ENCODE data around the gene ENDOV.

The ENDOV gene

GRCh38 chr17:80426671-80427326, 11.8 kb downstream of the ENDOV start:
- in situ Hi-C loops (cut with HindIII; ENCODE audit: low pct_ligation_motif_present, low pct_unique_long_range_greater_than_20kb, low sequenced_read_pairs) = no loop called here
- DNase-seq = peak; percentile 72

DNA sequence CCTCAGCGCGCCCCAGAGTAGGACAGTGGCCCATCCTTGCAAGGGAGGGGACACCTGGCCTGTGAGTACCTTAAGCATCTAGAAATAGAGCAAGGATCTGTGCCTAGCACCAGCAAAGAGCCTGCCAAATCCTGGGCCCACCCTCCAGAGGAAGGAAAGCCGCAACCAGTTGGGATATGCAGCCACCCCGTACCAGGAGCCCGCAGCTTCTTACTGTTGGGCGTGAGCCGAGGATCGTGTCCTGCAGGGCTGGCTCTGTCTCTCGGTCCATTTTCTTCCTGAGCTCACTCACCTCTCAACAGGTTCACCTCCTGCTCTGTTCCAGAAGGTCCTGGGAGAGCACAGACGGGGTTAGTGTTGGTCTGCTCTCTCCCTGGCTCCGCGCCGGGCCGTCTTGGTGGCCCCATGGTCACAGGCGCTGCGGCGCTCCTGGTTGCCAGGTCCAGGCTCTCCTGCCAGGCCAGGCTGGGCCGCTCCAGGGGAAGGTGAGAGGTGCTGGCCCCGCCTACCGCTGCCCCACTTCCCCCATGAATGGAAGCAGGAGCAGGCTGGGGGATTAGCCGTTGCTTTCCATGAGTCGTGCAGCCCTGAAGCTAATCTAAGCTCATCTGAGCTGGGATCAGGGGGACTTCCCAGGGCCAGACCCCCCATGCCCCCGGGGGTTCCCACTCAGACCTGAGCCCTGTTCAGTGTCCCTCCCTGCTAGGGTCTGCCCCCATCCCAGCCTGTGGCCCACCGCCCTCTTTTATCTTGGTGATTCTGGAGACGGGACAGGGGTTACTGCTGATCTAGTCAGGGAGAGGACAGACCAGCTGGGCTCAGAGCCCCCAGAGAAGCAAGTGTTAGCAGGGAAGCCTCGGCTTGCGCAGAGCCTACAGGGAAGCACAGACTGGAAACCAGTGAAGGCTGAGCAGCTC, 12.7 kb downstream of the ENDOV start:
- DNase-seq = no peak
- in situ Hi-C loops (cut with HindIII; ENCODE audit: low pct_ligation_motif_present, low pct_unique_long_range_greater_than_20kb, low sequenced_read_pairs) = no loop called here

DNA sequence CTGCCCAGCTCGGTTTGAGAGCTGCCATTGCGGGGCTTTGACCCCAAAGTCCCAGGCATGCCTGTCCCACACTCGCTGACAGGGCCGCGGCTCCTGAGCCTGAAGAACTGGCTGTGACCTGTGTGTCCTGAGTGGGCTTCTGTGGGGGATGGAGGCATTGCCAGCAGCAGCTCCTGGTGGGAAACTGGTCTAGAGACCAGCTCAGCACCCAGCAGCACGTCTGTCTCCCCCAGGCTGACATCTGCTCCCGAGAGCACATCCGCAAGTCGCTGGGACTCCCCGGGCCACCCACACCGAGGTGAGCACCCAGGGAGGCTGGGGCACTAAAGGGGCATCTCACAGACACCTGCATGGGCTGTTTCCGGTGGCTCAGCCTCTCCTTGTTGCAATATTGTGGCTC, 13.4 kb downstream of the ENDOV start:
- in situ Hi-C loops (cut with HindIII; ENCODE audit: low pct_ligation_motif_present, low pct_unique_long_range_greater_than_20kb, low sequenced_read_pairs) = no loop called here
- no peak for DNase-seq

DNA sequence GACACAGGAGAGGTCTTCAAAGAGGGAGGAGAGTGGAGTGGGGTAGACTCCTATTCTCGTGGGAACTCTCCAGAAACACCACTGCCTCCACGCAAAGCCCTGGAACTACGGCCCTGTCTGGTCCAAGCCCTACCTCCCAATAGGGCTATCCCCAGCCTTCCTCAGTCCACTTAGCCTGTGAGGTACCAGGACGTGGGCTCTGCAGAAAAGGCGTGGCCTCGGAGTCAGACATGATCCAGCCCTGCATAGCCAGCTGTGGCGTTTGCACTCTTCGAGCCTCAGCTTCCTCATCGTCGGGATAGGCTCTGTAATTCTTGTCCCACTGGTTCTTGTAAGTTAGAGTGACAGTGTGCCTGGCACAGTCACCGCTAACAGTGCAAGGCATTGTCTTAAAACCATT, 13.8 kb downstream of the ENDOV start:
- no peak for DNase-seq
- in situ Hi-C loops (cut with HindIII; ENCODE audit: low pct_ligation_motif_present, low pct_unique_long_range_greater_than_20kb, low sequenced_read_pairs) = no loop called here

DNA sequence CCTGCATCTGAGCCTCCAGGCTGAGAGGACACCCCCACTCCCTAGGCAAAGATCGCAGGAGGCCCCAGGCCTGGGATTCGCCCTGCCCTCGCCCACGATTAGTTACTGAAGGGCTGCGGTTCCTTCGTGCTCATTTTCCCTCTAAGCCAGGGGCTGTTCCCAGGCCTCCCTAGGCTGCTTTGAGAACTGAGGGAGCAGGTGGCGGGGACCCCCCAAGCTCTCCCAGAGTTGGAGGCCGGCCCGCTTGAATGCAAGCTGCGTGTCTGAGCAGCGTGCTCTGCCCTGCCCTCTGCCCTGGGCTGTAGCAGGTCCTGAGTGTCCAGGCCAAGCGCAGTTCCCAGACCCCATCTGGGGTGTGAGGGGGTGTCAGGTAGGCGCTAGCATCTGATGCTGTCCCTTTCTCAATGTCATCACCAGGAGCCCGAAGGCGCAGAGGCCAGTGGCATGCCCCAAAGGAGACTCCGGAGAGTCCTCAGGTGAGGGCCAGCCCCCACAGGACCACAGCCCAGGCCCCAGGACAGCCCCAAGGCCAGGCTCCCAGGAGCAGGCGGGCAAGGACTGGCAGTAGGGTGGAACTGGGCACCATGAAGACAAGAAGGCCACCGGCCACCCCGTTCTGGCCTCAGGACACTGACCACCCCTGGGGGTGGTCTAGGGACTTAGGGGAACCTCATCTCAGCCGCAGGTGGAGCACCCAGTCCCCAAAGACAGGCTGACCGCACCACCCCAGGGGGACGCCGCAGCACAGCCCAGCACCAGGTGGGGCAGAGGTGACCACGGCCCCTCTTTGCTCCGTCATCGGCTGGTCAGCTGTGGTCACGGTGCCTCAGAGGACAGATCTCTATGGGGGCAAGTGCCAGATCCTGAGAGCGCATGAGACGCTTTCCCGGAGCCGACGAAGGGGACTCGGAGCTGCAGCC, 14.6 kb downstream of the ENDOV start:
- in situ Hi-C loops (cut with HindIII; ENCODE audit: low pct_ligation_motif_present, low pct_unique_long_range_greater_than_20kb, low sequenced_read_pairs) = no loop called here
- DNase-seq = no peak

GRCh38 chr17:80430446-80431245, 15.7 kb downstream of the ENDOV start:
- no peak for DNase-seq
- in situ Hi-C loops (cut with HindIII; ENCODE audit: low pct_ligation_motif_present, low pct_unique_long_range_greater_than_20kb, low sequenced_read_pairs) = no loop called here

DNA sequence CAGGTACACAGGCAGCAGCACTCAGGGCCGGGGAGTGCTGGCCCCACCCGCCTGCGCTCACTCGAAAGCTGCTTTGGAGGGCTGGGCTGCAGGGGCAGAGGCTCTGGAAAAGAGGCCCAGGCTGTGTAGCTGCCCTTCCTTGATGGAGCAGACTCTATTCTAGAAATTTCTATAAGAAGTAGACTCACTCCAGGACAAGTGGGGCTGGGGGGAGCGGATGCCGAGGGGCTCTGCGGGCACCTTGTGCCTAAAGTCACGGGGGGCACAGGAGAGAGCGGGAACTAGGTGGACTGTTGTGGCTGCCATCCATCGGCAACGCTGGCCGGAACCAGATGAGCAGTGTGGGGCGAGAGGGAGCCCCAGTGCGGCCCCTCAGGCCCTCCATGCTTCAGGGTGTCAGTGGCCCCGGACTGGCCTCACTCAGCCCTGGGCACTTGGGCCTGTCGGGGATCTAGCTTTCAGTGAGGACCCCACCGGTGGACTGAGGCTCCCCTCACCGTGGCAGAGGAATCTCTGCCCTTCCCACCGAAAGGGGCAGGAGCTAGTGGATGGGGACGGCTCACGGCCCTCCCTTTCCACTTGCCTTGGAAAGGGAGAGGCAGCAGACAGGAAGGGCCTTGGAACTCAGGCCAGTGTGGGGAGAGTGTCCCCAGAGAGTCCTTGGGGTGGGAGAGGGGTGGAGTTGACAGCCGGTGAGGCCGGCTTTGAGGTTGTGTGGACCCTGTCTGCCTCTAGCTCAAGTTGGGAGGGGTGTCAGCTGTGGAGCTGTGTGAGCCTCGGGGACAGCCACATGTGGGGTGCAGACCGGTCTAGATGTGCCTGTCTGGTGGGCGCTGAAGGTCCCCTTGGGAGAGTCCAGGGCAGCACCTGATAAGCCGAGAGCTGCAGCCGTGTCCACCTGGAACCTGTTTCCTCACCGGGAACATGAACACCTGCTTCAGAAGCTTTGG, 16.6 kb downstream of the ENDOV start:
- in situ Hi-C loops (cut with HindIII; ENCODE audit: low pct_ligation_motif_present, low pct_unique_long_range_greater_than_20kb, low sequenced_read_pairs) = no loop called here
- no peak for DNase-seq

GRCh38 chr17:80432350-80432955, 17.5 kb downstream of the ENDOV start:
- DNase-seq = no peak
- in situ Hi-C loops (cut with HindIII; ENCODE audit: low pct_ligation_motif_present, low pct_unique_long_range_greater_than_20kb, low sequenced_read_pairs) = no loop called here

GRCh38 chr17:80432961-80433550, 18.1 kb downstream of the ENDOV start:
- no peak for DNase-seq
- in situ Hi-C loops (cut with HindIII; ENCODE audit: low pct_ligation_motif_present, low pct_unique_long_range_greater_than_20kb, low sequenced_read_pairs) = no loop called here

GRCh38 chr17:80433916-80434666, 19.1 kb downstream of the ENDOV start:
- in situ Hi-C loops (cut with HindIII; ENCODE audit: low pct_ligation_motif_present, low pct_unique_long_range_greater_than_20kb, low sequenced_read_pairs) = no loop called here
- no peak for DNase-seq

- no peak for DNase-seq
- in situ Hi-C loops (cut with HindIII; ENCODE audit: low pct_ligation_motif_present, low pct_unique_long_range_greater_than_20kb, low sequenced_read_pairs) = no loop called here
Observed at GRCh38 chr17:80437532-80437931, 22.6 kb downstream of the ENDOV start.

- DNase-seq = no peak
- in situ Hi-C loops (cut with HindIII; ENCODE audit: low pct_ligation_motif_present, low pct_unique_long_range_greater_than_20kb, low sequenced_read_pairs) = no loop called here
Observed at GRCh38 chr17:80438806-80439205, 23.8 kb downstream of the ENDOV start.

DNA sequence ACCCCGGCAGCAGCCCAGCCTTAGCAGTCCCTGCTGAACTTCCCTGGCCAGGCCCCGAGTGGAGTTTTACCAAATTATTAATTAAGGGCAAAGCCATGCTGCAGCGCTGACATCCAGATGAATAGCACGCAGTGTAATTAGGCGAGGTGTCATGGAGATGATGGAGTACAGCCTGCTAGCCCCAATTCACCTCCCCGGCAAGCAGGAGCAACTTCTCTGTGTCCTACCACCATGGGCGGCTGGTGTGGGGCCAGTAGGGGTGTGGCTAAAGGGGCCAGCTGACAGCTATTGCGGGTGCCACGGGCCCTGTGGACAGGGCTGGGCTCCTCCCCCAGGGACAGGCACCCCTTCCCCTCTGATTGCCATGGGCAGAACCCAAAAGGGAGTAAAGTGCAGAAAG, 24.5 kb downstream of the ENDOV start:
- in situ Hi-C loops (cut with HindIII; ENCODE audit: low pct_ligation_motif_present, low pct_unique_long_range_greater_than_20kb, low sequenced_read_pairs) = no loop called here
- DNase-seq = no peak

GRCh38 chr17:80441133-80441578, 26.2 kb downstream of the ENDOV start:
- DNase-seq = peak; percentile 58
- in situ Hi-C loops (cut with HindIII; ENCODE audit: low pct_ligation_motif_present, low pct_unique_long_range_greater_than_20kb, low sequenced_read_pairs) = no loop called here

DNA sequence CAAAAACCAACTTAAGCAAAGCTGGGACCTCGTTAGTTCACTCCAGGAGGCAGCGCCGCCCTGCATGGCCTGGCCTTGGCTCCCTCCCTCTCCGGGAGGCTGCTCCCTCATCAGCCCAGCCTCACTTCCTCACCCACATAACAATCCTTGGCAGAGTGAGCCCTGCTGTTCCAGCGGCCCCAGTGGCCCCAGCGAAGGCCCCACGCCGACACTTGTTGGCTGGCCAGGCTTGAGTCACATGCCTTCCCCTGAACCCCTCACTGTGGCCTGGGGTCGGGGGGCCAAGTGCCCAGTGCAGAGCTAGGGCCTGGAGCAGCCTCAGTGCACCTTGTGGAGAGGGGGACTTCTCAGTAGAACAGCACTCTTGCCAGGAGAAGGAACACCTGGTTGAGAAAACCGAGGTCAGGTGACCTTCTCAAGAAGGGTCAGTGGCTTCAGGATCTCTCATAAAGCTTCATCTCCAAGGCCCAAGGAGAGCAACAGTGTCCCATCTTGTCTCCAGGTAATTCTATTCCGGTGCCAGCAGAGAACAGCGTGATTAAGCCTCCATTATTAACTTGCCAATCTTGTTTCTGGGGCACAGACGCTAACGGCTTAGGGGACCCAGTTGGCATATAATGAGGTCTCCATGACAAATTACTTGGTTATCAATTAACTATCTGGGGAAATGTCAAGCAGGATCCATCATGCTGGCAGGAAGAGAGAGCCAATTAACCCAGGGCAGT, 26.8 kb downstream of the ENDOV start:
- no peak for DNase-seq
- in situ Hi-C loops (cut with HindIII; ENCODE audit: low pct_ligation_motif_present, low pct_unique_long_range_greater_than_20kb, low sequenced_read_pairs) = no loop called here

Measured in ACHN (cell line).